Spleen (tissue), 11 donors: ENCODE data around the gene STAT6. TPM values are rescaled to one million over a fixed set of nuclear protein-coding genes. Genes with fewer than 3 reads are reported as not detected.
A peak's percentile ranks its signal among the peaks of the same experiment; 100 is the strongest.

ENCODE experiments used
- DNase-seq: peaks from one replicate; pipeline ENCODE4 v3.0.0-alpha.2; 2020
- H3K27ac ChIP-seq, 8 donors: fragments of 200-600 bp; sonication (generic) in 7 of 8; 1 replicate in 4 of 8; 2 replicates in 4 of 8; pipeline versions ENCODE4 v1.5.0 to v1.8.0; 2016 to 2021; ENCODE audit warnings: inconsistent platforms in 4 of 8, mild to moderate bottlenecking in 4 of 8, moderate library complexity in 1 of 8
- H3K27me3 ChIP-seq, 7 donors: fragments of 200-600 bp; sonication (generic) in 6 of 7; replicated peaks in 1 of 7; 1 replicate in 4 of 7; 2 replicates in 3 of 7; pipeline versions ENCODE4 v1.5.0 to v1.8.0; 2016 to 2021; ENCODE audit warnings: inconsistent platforms in 3 of 7, mild to moderate bottlenecking in 1 of 7
- H3K36me3 ChIP-seq, 6 donors: fragments of 200-600 bp; sonication (generic) in 5 of 6; 1 replicate in 4 of 6; 2 replicates in 2 of 6; pipeline versions ENCODE4 v1.5.0 to v1.8.0; 2016 to 2021; ENCODE audit warnings: inconsistent platforms in 2 of 6
- H3K4me1 ChIP-seq, 6 donors: fragments of 200-600 bp; sonication (generic) in 5 of 6; 1 replicate in 3 of 6; 2 replicates in 3 of 6; pipeline versions ENCODE4 v1.5.0 to v1.8.0; 2016 to 2021; ENCODE audit warnings: inconsistent platforms in 3 of 6
- H3K4me3 ChIP-seq, 8 donors: fragments of 200-600 bp; sonication (generic) in 7 of 8; 1 replicate in 4 of 8; 2 replicates in 4 of 8; pipeline versions ENCODE4 v1.5.0 to v1.8.0; 2016 to 2021; ENCODE audit warnings: inconsistent platforms in 4 of 8, mild to moderate bottlenecking in 4 of 8, moderate library complexity in 2 of 8
- H3K9me3 ChIP-seq, 8 donors: fragments of 200-600 bp; sonication (generic) in 7 of 8; 1 replicate in 4 of 8; 2 replicates in 4 of 8; pipeline versions ENCODE4 v1.5.0 to v1.8.0; 2016 to 2021; ENCODE audit warnings: inconsistent platforms in 4 of 8
- POLR2A ChIP-seq, 3 donors: fragments of 450-650 bp; IDR thresholded peaks; one replicate each; pipeline ENCODE4 v1.5.1; 2017; ENCODE audit warnings: antibody characterized with exemption in 3 of 3, mild to moderate bottlenecking in 1 of 3
- POLR2AphosphoS5 ChIP-seq, 3 donors: sonication (generic); formaldehyde crosslinking; IDR thresholded peaks; one replicate each; pipeline ENCODE4 v1.5.1; 2017; ENCODE audit warnings: antibody characterized with exemption in 3 of 3
- WGBS, 5 donors: extraction: QIAGEN DNeasy Blood & Tissue Kit in 3 of 5; methylation state at CpG; one replicate each; pipeline versions ENCODE4 v1.1.5 to v1.1.7; 2013 to 2018; 5-methylcytosine and 5-hydroxymethylcytosine counted together
- intact Hi-C: fragments of 100-400 bp; cut with DNase I; formaldehyde crosslinking; loops from one replicate; pipeline ENCODE4 v1.15.0; 2023; ENCODE audit warnings: low total_unique reads
- polyA plus RNA-seq, 3 donors: library from polyadenylated mRNA; stranded (reverse); fragments of 200-250 nt; gene quantifications; one replicate each; pipeline ENCODE4 v1.2.1, GENCODE V29; 2013
- total RNA-seq, 7 donors: library from RNA; depleted of rRNA in 3 of 7; stranded (reverse); fragments of >200 nt in 3 of 7; fragmentation: NEBNext Ultra II Directional in 4 of 7; extraction: Animal tissue kit (Norgen Biotek cat#: 25700) in 4 of 7; gene quantifications; one replicate each; pipeline versions ENCODE4 v1.1.0 to v1.2.1, GENCODE V29; 2016 to 2021
- TF ChIP-seq, protein P1 (sequence below), 11 experiments: fragments of 200-600 bp in 7 of 11; fragments of 450-650 bp in 4 of 11; sonication (generic) in 4 of 11; IDR thresholded peaks in 8 of 11; conservative IDR thresholded peaks in 3 of 11; 1 replicate in 7 of 11; 2 replicates in 4 of 11; pipeline versions ENCODE4 v1.4.0 to v1.8.0; 2016 to 2021; ENCODE audit warnings: antibody characterized with exemption in 11 of 11, inconsistent platforms in 4 of 11, mild to moderate bottlenecking in 1 of 11
- donor health status: healthy with polysubstance abuse.
- donor health status: DM: no; HTN: no; CAD: no; lungs with moderate emphysema.
- donor health status: DM: no; HTN: no; CAD: no.
- donor health status: Bipolar disorder and iron deficiency.
- donor health status: healthy.
- donor health status: DM: no; HTN: no; CAD: no.
- donor health status: DM: yes; HTN: yes; CAD: no.

The STAT6 gene
- total and polyA plus RNA-seq, 10 donors: 140 to 336 (median 276) TPM

- Histone ChIP-seq H3K4me1 (peaks cover 31 to 90% (median 67%) of the 10 kb centered on the region in 6 donors), H3K36me3 (peaks cover 0 to 44% (median 0%) of the 10 kb centered on the region in 6 donors), H3K27ac (peak overlapping the region in 7 of 8 donors; percentile 61 to 82 (median 76)), H3K9me3 (no peaks in the 10 kb centered on the region), H3K27me3 (no peaks in the 10 kb centered on the region), H3K4me3 (no peak overlapping the region)
- no peak for DNase-seq
- intact Hi-C loops: no loop called here
- TF ChIP-seq, protein P1, sequence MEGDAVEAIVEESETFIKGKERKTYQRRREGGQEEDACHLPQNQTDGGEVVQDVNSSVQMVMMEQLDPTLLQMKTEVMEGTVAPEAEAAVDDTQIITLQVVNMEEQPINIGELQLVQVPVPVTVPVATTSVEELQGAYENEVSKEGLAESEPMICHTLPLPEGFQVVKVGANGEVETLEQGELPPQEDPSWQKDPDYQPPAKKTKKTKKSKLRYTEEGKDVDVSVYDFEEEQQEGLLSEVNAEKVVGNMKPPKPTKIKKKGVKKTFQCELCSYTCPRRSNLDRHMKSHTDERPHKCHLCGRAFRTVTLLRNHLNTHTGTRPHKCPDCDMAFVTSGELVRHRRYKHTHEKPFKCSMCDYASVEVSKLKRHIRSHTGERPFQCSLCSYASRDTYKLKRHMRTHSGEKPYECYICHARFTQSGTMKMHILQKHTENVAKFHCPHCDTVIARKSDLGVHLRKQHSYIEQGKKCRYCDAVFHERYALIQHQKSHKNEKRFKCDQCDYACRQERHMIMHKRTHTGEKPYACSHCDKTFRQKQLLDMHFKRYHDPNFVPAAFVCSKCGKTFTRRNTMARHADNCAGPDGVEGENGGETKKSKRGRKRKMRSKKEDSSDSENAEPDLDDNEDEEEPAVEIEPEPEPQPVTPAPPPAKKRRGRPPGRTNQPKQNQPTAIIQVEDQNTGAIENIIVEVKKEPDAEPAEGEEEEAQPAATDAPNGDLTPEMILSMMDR (IDR thresholded peaks at IDR 0.05 in 8 of 11, conservative IDR thresholded peaks at IDR 0.05 in 3 of 11): no peak
- peak; percentile 6 to 43 (median 12) for TF ChIP-seq POLR2AphosphoS5 (IDR thresholded peaks at IDR 0.05)
- WGBS, 5 donors: 43 to 72% (median 60%) methylated on average over 4 of the region's 4 CpGs
Observed at GRCh38 chr12:57148469-57149244, 37.5 kb upstream of the STAT6 start.

DNA sequence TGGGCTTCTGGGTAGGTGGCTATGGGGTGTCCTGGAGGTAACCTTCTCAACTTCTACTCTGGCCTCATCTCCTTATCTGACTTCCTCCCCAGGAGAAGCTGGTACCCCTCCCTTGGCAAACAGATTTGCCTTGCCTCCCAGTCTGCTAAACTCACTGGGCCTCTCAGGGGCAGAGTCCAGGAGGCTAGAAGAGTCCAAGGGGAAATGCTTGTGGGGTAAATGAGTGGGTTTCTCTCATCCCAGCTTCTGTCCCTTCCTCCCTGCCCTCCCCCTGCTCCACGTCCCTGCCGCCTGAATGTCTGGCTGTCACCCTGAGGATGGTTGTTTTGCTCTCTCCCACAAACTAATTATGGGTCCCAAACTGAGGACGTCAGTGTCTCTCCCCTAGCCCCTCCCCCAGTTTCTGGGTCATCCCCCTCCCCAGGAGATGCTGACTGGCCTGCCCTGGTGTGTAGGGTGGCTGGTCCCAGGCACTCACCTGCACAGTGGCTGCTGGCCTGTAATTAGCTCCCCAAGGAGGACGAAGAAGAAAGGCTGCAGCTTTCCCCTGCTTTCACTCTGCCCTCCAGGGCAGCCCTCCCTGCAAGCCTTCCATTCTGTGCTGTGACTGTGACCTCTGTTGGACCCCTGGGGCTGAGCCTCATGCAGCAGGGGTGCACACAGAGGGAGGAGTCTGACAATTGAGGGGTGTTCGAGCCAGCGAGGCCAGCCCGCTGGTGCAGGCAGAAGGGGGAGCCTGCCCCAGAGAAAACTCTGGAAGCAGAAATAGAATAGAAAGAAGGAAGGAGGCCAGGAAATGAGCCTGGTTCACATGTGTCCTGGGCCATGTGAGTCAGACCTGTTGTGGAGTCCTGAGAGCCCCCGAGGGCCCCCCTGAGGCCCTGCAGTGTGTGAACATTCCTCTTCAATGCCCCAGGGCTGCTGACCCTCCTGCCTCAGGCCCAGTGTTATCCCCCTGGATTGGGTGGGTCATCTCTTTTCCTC, 36.1 kb upstream of the STAT6 start, which contains the start of gene LRP1-AS:
LRP1-AS (minus strand) TSS at position 659 of the 984 bp plus-strand sequence.
- TF ChIP-seq, protein P1 (IDR thresholded peaks at IDR 0.05 in 8 of 11, conservative IDR thresholded peaks at IDR 0.05 in 3 of 11): no peak
- 53 to 67% (median 62%) methylated on average over 8 of the region's 8 CpGs for WGBS, 5 donors

DNA sequence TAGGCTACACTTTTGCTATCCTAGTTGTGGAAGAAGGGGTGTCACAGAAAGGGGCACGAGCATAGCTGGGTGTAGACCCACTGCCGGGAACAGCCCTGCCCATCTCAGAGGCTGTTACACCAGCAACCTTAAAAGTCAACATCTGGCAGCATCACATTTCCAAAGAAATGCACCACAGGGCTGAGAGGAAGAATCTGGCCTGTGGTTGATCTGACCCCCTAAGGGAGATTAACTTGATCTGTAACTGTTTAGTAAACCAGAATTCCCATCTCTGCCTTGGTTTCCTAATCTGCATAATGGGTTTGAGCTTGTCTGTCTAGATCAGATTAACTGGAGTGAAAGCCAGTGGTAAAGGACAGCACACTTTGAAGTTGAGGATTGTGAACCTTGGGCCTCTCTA, 34.9 kb upstream of the STAT6 start:
- Histone ChIP-seq H3K36me3 (peaks cover 0 to 65% (median 0%) of the 10 kb centered on the region in 6 donors), H3K4me1 (peaks cover 21 to 75% (median 58%) of the 10 kb centered on the region in 6 donors), H3K9me3 (no peaks in the 10 kb centered on the region), H3K27ac (peak overlapping the region in 4 of 8 donors; percentile 27 to 81 (median 54)), H3K27me3 (no peaks in the 10 kb centered on the region), H3K4me3 (no peak overlapping the region)
- WGBS, 5 donors: 50 to 77% (median 64%) methylated on average over 2 of the region's 2 CpGs
- DNase-seq: no peak
- TF ChIP-seq, protein P1 (IDR thresholded peaks at IDR 0.05 in 8 of 11, conservative IDR thresholded peaks at IDR 0.05 in 3 of 11): no peak
- no peak for TF ChIP-seq POLR2AphosphoS5 (IDR thresholded peaks at IDR 0.05)
- no peak for TF ChIP-seq POLR2A (IDR thresholded peaks at IDR 0.05)
- intact Hi-C loops: no loop called here

More for the DNA sequence above, 36.1 kb upstream of the STAT6 start, which contains the start of gene LRP1-AS:
- Histone ChIP-seq H3K27ac (peak within 1 kb of the TSS in 5 of 8 donors; percentile 51 to 82 (median 76)), H3K4me3 (no peak within 1 kb of the TSS), H3K9me3 (no peaks in the 10 kb centered on the region), H3K36me3 (peaks cover 0 to 58% (median 0%) of the 10 kb centered on the region in 6 donors), H3K27me3 (no peaks in the 10 kb centered on the region), H3K4me1 (peaks cover 30 to 79% (median 65%) of the 10 kb centered on the region in 6 donors)
- DNase-seq: no peak
- intact Hi-C loops: no loop called here
